Astrocyte (in vitro differentiated cells and primary cell): ENCODE data around the gene EFTUD2.

Source experiments
- EZH2 ChIP-seq: IDR thresholded peaks from 2 replicates; pipeline ENCODE4 v1.6.1; 2012; ENCODE audit warnings: mild to moderate bottlenecking, low read length, inconsistent platforms; ENCODE audit not compliant: insufficient read depth
- TF ChIP-seq, protein P1 (sequence below): IDR thresholded peaks from 2 replicates; pipeline ENCODE4 v1.5.1; 2011; ENCODE audit warnings: low read depth, mild to moderate bottlenecking, inconsistent platforms, low read length, moderate library complexity; ENCODE audit not compliant: insufficient read depth

DNA sequence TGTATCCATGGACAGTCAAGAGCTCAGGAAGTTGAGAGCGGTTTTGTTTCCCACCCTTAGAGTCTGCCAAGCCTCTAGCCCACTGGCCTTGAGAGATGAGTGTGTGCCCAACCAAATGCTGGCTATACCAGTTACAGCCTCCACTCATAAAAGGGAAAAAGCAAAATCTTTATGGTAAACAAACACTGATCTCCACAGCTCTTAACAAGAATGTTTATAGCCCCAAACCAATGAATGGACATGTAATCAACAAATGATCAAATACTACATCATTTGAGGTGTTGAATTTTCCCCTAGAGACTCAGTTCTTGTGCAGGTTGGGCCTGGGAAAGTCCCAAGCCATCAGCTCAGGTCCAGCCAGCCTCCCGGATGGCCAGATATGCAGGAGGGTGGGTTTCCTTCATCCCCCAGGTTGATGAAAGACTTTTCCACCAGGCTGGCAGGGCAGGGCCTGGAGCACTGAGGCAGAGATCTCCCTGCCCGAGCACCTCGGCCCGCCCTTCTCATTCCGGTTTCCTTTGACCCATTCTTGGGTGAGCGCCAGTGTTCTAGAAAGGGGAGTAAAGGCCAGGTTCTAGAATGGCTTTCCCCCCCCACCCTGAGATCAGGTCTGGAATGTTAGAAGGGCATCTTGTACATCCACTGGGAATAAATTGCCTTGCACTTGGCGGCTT lies 3.9 kb upstream of the EFTUD2 start:
- TF ChIP-seq, protein P1, sequence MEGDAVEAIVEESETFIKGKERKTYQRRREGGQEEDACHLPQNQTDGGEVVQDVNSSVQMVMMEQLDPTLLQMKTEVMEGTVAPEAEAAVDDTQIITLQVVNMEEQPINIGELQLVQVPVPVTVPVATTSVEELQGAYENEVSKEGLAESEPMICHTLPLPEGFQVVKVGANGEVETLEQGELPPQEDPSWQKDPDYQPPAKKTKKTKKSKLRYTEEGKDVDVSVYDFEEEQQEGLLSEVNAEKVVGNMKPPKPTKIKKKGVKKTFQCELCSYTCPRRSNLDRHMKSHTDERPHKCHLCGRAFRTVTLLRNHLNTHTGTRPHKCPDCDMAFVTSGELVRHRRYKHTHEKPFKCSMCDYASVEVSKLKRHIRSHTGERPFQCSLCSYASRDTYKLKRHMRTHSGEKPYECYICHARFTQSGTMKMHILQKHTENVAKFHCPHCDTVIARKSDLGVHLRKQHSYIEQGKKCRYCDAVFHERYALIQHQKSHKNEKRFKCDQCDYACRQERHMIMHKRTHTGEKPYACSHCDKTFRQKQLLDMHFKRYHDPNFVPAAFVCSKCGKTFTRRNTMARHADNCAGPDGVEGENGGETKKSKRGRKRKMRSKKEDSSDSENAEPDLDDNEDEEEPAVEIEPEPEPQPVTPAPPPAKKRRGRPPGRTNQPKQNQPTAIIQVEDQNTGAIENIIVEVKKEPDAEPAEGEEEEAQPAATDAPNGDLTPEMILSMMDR, result no peak
- TF ChIP-seq EZH2, result no peak
